Small intestine (tissue), 7 donors: ENCODE results near the gene PREPL. TPM values are rescaled to one million over a fixed set of nuclear protein-coding genes. Genes with fewer than 3 reads are reported as not detected.

ENCODE experiments used
- DNase-seq, 2 donors: peaks; one replicate each; pipeline versions ENCODE4 v3.0.0 to v3.0.0-alpha.2; 2013
- FAIRE-seq: peaks from 2 replicates; lab custom pipeline; 2012; peaks lifted over from hg19 to GRCh38; lab: Jason Lieb, UNC
- H3K27ac ChIP-seq, 3 donors: one replicate each; pipeline ENCODE4 v1.5.1; 2013; ENCODE audit warnings: low read length in 2 of 3, mild to moderate bottlenecking in 2 of 3, control low read depth in 1 of 3, inconsistent platforms in 1 of 3, low read depth in 1 of 3, moderate library complexity in 1 of 3
- H3K27me3 ChIP-seq, 3 donors: one replicate each; pipeline ENCODE4 v1.6.1; 2013; ENCODE audit warnings: low read length in 3 of 3, inconsistent platforms in 1 of 3; ENCODE audit not compliant: control insufficient read depth in 3 of 3, insufficient read depth in 3 of 3
- H3K36me3 ChIP-seq, 3 donors: one replicate each; pipeline ENCODE4 v1.6.1; 2013; ENCODE audit warnings: low read length in 3 of 3, inconsistent platforms in 1 of 3, low read depth in 1 of 3, mild to moderate bottlenecking in 1 of 3, moderate library complexity in 1 of 3; ENCODE audit not compliant: control insufficient read depth in 3 of 3, insufficient read depth in 2 of 3
- H3K4me1 ChIP-seq, 3 donors: one replicate each; pipeline ENCODE4 v1.6.1; 2013; ENCODE audit warnings: low read length in 2 of 3, inconsistent platforms in 1 of 3, low read depth in 1 of 3, mild to moderate bottlenecking in 1 of 3, moderate library complexity in 1 of 3; ENCODE audit not compliant: control insufficient read depth in 3 of 3, insufficient read depth in 2 of 3
- H3K4me3 ChIP-seq, 3 donors: one replicate each; pipeline ENCODE4 v1.5.1; 2013; ENCODE audit warnings: low read length in 3 of 3, control low read depth in 1 of 3, inconsistent platforms in 1 of 3, low read depth in 1 of 3, mild to moderate bottlenecking in 1 of 3, moderate library complexity in 1 of 3
- H3K9me3 ChIP-seq, 2 donors: one replicate each; pipeline ENCODE4 v1.6.1; 2013; ENCODE audit warnings: low read depth in 1 of 2, low read length in 1 of 2; ENCODE audit not compliant: control insufficient read depth in 2 of 2, insufficient read depth in 1 of 2
- WGBS, 3 donors: extraction: QIAGEN DNeasy Blood & Tissue Kit; methylation state at CpG; one replicate each; pipeline ENCODE4 v1.1.7; 2013; 5-methylcytosine and 5-hydroxymethylcytosine counted together
- polyA plus RNA-seq, 4 donors: library from polyadenylated mRNA; stranded (reverse) in 3 of 4; unstranded in 1 of 4; fragments of 200-250 nt in 3 of 4; fragments of 120-200 nt in 1 of 4; gene quantifications; one replicate each; pipeline versions ENCODE4 v1.2.1 to v1.2.3, GENCODE V29; 2013
- donor health status: healthy with polysubstance abuse.
- donor health status: control.
- donor health status: control.
- donor health status: Bipolar disorder and iron deficiency.
- donor health status: healthy.

PREPL gene
- polyA plus RNA-seq, 4 donors, result 4.3 to 46.9 (median 11.3) TPM

- Histone ChIP-seq H3K4me1 (peaks cover 0 to 7% (median 2%) of the 10 kb centered on the region in 3 donors), H3K9me3 (no peaks in the 10 kb centered on the region), H3K27me3 (no peaks in the 10 kb centered on the region), H3K4me3 (no peak overlapping the region), H3K27ac (no peak overlapping the region), H3K36me3 (peaks cover 0 to 10% (median 0%) of the 10 kb centered on the region in 3 donors)
- DNase-seq (peak; percentile 52 to 79), FAIRE-seq (no peak)
- WGBS, 3 donors, result 10 to 42% (median 11%) methylated on average over 3 of the region's 3 CpGs
Observed at GRCh38 chr2:44358503-44358902, 2.8 kb downstream of the PREPL start.

GRCh38 chr2:44354761-44355160 is 6.5 kb downstream of the PREPL start:
- no peak for FAIRE-seq
- no peak overlapping the region for H3K4me3 ChIP-seq
- no peak overlapping the region for H3K27ac ChIP-seq
- no peaks in the 10 kb centered on the region for H3K9me3 ChIP-seq
- H3K4me1 ChIP-seq, result peaks cover 0 to 6% (median 2%) of the 10 kb centered on the region in 3 donors
- peaks cover 0 to 13% (median 0%) of the 10 kb centered on the region in 3 donors for H3K36me3 ChIP-seq
- 77 to 89% (median 84%) methylated on average over 6 of the region's 6 CpGs for whole genome bisulfite sequencing, 3 donors
- no peaks in the 10 kb centered on the region for H3K27me3 ChIP-seq
- no peak for DNase-seq

- 95 to 100% (median 95%) methylated on average over 1 of the region's 1 CpG for WGBS, 3 donors
- DNase-seq, result no peak
Observed at GRCh38 chr2:44352510-44352909, 8.8 kb downstream of the PREPL start.

GRCh38 chr2:44351676-44352075 is 9.6 kb downstream of the PREPL start:
- H3K4me1 ChIP-seq, result peaks cover 0 to 6% (median 0%) of the 10 kb centered on the region in 3 donors
- no peaks in the 10 kb centered on the region for H3K27me3 ChIP-seq
- DNase-seq (no peak), FAIRE-seq (no peak)
- peaks cover 0 to 14% (median 0%) of the 10 kb centered on the region in 3 donors for H3K36me3 ChIP-seq
- no peak overlapping the region for H3K27ac ChIP-seq
- no peaks in the 10 kb centered on the region for H3K9me3 ChIP-seq
- 71 to 98% (median 95%) methylated on average over 2 of the region's 2 CpGs for WGBS, 3 donors
- H3K4me3 ChIP-seq, result no peak overlapping the region

More at GRCh38 chr2:44352510-44352909, 8.8 kb downstream of the PREPL start:
- no peak for FAIRE-seq
- Histone ChIP-seq H3K4me3 (no peak overlapping the region), H3K9me3 (no peaks in the 10 kb centered on the region), H3K4me1 (peaks cover 0 to 6% (median 0%) of the 10 kb centered on the region in 3 donors), H3K27me3 (no peaks in the 10 kb centered on the region), H3K36me3 (peaks cover 0 to 13% (median 0%) of the 10 kb centered on the region in 3 donors), H3K27ac (no peak overlapping the region)

GRCh38 chr2:44351088-44351487 is 10.2 kb downstream of the PREPL start:
- WGBS, 3 donors, result 79 to 96% (median 94%) methylated on average over 4 of the region's 4 CpGs
- H3K27me3 ChIP-seq, result no peaks in the 10 kb centered on the region
- no peak overlapping the region for H3K27ac ChIP-seq
- peaks cover 0 to 13% (median 0%) of the 10 kb centered on the region in 3 donors for H3K36me3 ChIP-seq
- DNase-seq, result no peak
- no peak for FAIRE-seq
- H3K9me3 ChIP-seq, result no peaks in the 10 kb centered on the region
- H3K4me3 ChIP-seq, result no peak overlapping the region
- H3K4me1 ChIP-seq, result peaks cover 0 to 6% (median 0%) of the 10 kb centered on the region in 3 donors

- Histone ChIP-seq H3K27ac (no peak overlapping the region), H3K4me3 (no peak overlapping the region), H3K27me3 (no peaks in the 10 kb centered on the region), H3K4me1 (peaks cover 0 to 6% (median 0%) of the 10 kb centered on the region in 3 donors), H3K36me3 (peaks cover 0 to 13% (median 0%) of the 10 kb centered on the region in 3 donors), H3K9me3 (no peaks in the 10 kb centered on the region)
- 97 to 98% (median 98%) methylated on average over 10 of the region's 10 CpGs for WGBS, 3 donors
- DNase-seq (no peak), FAIRE-seq (no peak)
Observed at GRCh38 chr2:44349506-44349905, 11.8 kb downstream of the PREPL start.

- WGBS, 3 donors, result 65 to 92% (median 82%) methylated on average over 2 of the region's 2 CpGs
- Histone ChIP-seq H3K36me3 (peaks cover 0 to 9% (median 0%) of the 10 kb centered on the region in 3 donors), H3K27me3 (no peaks in the 10 kb centered on the region), H3K4me3 (no peak overlapping the region), H3K4me1 (peaks cover 0 to 6% (median 0%) of the 10 kb centered on the region in 3 donors), H3K27ac (no peak overlapping the region), H3K9me3 (no peaks in the 10 kb centered on the region)
- DNase-seq (no peak), FAIRE-seq (no peak)
Observed at GRCh38 chr2:44348400-44348799, 12.9 kb downstream of the PREPL start.

- FAIRE-seq, result no peak
- H3K27me3 ChIP-seq, result no peaks in the 10 kb centered on the region
- no peak overlapping the region for H3K4me3 ChIP-seq
Observed at GRCh38 chr2:44347526-44347925, 13.8 kb downstream of the PREPL start.

GRCh38 chr2:44342854-44343253 is 18.4 kb downstream of the PREPL start:
- no peak overlapping the region for H3K27ac ChIP-seq
- DNase-seq (peak; percentile 15 to 24), FAIRE-seq (no peak)
- no peaks in the 10 kb centered on the region for H3K9me3 ChIP-seq
- peaks cover 0 to 6% (median 3%) of the 10 kb centered on the region in 3 donors for H3K36me3 ChIP-seq
- H3K4me1 ChIP-seq, result no peaks in the 10 kb centered on the region
- no peak overlapping the region for H3K4me3 ChIP-seq
- H3K27me3 ChIP-seq, result no peaks in the 10 kb centered on the region
- WGBS, 3 donors, result 81 to 97% (median 96%) methylated on average over 1 of the region's 1 CpG

More at GRCh38 chr2:44347526-44347925, 13.8 kb downstream of the PREPL start:
- H3K9me3 ChIP-seq, result no peaks in the 10 kb centered on the region
- peaks cover 0 to 6% (median 0%) of the 10 kb centered on the region in 3 donors for H3K4me1 ChIP-seq
- 64 to 91% (median 71%) methylated on average over 2 of the region's 2 CpGs for WGBS, 3 donors
- no peak for DNase-seq
- peaks cover 0 to 9% (median 0%) of the 10 kb centered on the region in 3 donors for H3K36me3 ChIP-seq
- no peak overlapping the region for H3K27ac ChIP-seq
